GM10266 (cell line): ENCODE measurements around the gene DDIT3.

Experiments
- DNase-seq: peaks from one replicate; pipeline ENCODE4 v3.0.0; 2012; ENCODE audit errors: extremely low spot score
- CTCF ChIP-seq: IDR thresholded peaks from 2 replicates; pipeline ENCODE4 v1.5.1; 2012; ENCODE audit warnings: mild to moderate bottlenecking, low read depth; ENCODE audit not compliant: control insufficient read depth, insufficient read depth; ENCODE audit errors: missing control alignments

DDIT3 gene

GRCh38 chr12:57550641-57551549 lies 30.6 kb upstream of the DDIT3 start:
- no peak for DNase-seq
- no peak for TF ChIP-seq CTCF

GRCh38 chr12:57549909-57550640 lies 29.8 kb upstream of the DDIT3 start, which contains the start of gene KIF5A:
KIF5A (plus strand) TSS chr12:57550044; CDS start chr12:57550272, 228 bp downstream.
- TF ChIP-seq CTCF, result peak; percentile 19
- DNase-seq, result peak; percentile 73

- TF ChIP-seq CTCF, result no peak
- DNase-seq, result no peak
Observed at GRCh38 chr12:57549203-57549908, 29.0 kb upstream of the DDIT3 start.

- TF ChIP-seq CTCF, result no peak
- DNase-seq, result no peak
Observed at GRCh38 chr12:57548488-57548887, 28.2 kb upstream of the DDIT3 start.

GRCh38 chr12:57548013-57548315 lies 27.6 kb upstream of the DDIT3 start:
- no peak for TF ChIP-seq CTCF

GRCh38 chr12:57547288-57548012 lies 27.1 kb upstream of the DDIT3 start:
- no peak for TF ChIP-seq CTCF
- no peak for DNase-seq

More at GRCh38 chr12:57548013-57548315, 27.6 kb upstream of the DDIT3 start:
- DNase-seq, result no peak
